ENCODE results near the gene MLXIP. TPM values are rescaled to one million over a fixed set of nuclear protein-coding genes. Genes with fewer than 3 reads are reported as not detected.

MLXIP gene
- total and polyA plus RNA-seq, 2 of the 13 experiments (the other 11 are each of a cell fraction or from before 2014, with no cell fraction given): 5.3 to 6.7 TPM

DNA sequence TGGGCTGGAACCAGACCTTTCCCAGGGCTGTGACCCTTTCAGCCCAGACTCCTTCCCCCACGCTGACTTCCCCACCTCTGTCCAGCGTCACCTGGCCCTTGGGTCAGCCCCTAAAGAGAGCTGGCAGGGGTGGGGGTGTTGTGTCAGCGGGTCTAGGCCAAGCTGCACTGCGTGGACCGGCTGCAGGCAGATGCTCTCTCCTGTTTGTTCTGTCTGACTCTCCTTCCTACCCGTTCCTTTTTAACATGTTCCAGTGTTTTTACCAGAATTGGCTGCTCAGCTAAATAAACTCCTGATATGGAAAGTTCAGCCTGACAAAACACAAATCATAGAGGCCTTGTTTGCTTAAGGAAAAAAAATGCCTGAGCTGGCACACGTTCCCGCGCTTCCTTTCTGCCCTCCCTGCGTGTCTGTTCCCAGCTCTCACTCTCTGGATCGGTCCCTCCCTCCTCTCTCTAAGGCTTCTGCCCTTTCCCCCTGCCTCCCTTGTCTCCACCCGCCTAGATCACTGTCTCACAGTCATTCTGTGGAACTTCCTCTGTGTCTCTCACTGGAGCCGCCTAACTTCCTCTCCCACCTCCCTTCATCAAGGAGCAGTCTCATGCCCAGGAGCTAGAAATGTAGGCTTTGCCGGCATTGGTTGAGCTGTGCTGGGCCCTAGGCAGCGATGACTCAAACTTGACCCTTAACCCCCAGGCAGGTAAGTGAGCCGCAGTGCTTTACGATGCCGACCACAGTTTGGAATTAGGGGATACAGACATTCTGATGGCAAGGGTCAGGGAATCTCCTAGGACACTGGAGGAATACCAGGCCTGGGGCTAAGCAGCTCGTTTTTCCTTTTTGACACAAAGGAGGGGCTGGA is 15.5 kb upstream of the MLXIP start (continued):
- TF ChIP-seq, protein P1, sequence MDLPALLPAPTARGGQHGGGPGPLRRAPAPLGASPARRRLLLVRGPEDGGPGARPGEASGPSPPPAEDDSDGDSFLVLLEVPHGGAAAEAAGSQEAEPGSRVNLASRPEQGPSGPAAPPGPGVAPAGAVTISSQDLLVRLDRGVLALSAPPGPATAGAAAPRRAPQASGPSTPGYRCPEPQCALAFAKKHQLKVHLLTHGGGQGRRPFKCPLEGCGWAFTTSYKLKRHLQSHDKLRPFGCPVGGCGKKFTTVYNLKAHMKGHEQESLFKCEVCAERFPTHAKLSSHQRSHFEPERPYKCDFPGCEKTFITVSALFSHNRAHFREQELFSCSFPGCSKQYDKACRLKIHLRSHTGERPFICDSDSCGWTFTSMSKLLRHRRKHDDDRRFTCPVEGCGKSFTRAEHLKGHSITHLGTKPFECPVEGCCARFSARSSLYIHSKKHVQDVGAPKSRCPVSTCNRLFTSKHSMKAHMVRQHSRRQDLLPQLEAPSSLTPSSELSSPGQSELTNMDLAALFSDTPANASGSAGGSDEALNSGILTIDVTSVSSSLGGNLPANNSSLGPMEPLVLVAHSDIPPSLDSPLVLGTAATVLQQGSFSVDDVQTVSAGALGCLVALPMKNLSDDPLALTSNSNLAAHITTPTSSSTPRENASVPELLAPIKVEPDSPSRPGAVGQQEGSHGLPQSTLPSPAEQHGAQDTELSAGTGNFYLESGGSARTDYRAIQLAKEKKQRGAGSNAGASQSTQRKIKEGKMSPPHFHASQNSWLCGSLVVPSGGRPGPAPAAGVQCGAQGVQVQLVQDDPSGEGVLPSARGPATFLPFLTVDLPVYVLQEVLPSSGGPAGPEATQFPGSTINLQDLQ (CRISPR knock-in tag; IDR thresholded peaks at IDR 0.05): no peak
- TF ChIP-seq, protein P2, sequence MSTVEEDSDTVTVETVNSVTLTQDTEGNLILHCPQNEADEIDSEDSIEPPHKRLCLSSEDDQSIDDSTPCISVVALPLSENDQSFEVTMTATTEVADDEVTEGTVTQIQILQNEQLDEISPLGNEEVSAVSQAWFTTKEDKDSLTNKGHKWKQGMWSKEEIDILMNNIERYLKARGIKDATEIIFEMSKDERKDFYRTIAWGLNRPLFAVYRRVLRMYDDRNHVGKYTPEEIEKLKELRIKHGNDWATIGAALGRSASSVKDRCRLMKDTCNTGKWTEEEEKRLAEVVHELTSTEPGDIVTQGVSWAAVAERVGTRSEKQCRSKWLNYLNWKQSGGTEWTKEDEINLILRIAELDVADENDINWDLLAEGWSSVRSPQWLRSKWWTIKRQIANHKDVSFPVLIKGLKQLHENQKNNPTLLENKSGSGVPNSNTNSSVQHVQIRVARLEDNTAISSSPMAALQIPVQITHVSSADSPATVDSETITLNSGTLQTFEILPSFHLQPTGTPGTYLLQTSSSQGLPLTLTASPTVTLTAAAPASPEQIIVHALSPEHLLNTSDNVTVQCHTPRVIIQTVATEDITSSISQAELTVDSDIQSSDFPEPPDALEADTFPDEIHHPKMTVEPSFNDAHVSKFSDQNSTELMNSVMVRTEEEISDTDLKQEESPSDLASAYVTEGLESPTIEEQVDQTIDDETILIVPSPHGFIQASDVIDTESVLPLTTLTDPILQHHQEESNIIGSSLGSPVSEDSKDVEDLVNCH (CRISPR knock-in tag; IDR thresholded peaks at IDR 0.05): no peak
- TF ChIP-seq ZNF839 (CRISPR knock-in tag; IDR thresholded peaks at IDR 0.05; ENCODE audit: borderline replicate concordance): no peak
- TF ChIP-seq, protein P3, sequence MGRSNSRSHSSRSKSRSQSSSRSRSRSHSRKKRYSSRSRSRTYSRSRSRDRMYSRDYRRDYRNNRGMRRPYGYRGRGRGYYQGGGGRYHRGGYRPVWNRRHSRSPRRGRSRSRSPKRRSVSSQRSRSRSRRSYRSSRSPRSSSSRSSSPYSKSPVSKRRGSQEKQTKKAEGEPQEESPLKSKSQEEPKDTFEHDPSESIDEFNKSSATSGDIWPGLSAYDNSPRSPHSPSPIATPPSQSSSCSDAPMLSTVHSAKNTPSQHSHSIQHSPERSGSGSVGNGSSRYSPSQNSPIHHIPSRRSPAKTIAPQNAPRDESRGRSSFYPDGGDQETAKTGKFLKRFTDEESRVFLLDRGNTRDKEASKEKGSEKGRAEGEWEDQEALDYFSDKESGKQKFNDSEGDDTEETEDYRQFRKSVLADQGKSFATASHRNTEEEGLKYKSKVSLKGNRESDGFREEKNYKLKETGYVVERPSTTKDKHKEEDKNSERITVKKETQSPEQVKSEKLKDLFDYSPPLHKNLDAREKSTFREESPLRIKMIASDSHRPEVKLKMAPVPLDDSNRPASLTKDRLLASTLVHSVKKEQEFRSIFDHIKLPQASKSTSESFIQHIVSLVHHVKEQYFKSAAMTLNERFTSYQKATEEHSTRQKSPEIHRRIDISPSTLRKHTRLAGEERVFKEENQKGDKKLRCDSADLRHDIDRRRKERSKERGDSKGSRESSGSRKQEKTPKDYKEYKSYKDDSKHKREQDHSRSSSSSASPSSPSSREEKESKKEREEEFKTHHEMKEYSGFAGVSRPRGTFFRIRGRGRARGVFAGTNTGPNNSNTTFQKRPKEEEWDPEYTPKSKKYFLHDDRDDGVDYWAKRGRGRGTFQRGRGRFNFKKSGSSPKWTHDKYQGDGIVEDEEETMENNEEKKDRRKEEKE (IDR thresholded peaks at IDR 0.05): no peak
- TF ChIP-seq ZNF556 (CRISPR knock-in tag; IDR thresholded peaks at IDR 0.05; ENCODE audit: borderline replicate concordance): peak; percentile 19
- peak; percentile 89 for TF ChIP-seq NR2C2 (CRISPR knock-in tag; IDR thresholded peaks at IDR 0.05; ENCODE audit: borderline replicate concordance)
- no peak for TF ChIP-seq ZNF737 (CRISPR knock-in tag; IDR thresholded peaks at IDR 0.05; ENCODE audit: borderline replicate concordance)
- TF ChIP-seq KLF11 (CRISPR knock-in tag; IDR thresholded peaks at IDR 0.05): peak; percentile 36; the same call in 1 of the 2 replicates
- no peak for TF ChIP-seq NFE2L2 (IDR thresholded peaks at IDR 0.05; ENCODE audit: low read length)
- TF ChIP-seq, protein P4, sequence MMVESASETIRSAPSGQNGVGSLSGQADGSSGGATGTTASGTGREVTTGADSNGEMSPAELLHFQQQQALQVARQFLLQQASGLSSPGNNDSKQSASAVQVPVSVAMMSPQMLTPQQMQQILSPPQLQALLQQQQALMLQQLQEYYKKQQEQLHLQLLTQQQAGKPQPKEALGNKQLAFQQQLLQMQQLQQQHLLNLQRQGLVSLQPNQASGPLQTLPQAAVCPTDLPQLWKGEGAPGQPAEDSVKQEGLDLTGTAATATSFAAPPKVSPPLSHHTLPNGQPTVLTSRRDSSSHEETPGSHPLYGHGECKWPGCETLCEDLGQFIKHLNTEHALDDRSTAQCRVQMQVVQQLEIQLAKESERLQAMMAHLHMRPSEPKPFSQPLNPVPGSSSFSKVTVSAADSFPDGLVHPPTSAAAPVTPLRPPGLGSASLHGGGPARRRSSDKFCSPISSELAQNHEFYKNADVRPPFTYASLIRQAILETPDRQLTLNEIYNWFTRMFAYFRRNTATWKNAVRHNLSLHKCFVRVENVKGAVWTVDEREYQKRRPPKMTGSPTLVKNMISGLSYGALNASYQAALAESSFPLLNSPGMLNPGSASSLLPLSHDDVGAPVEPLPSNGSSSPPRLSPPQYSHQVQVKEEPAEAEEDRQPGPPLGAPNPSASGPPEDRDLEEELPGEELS (CRISPR knock-in tag; IDR thresholded peaks at IDR 0.05): no peak; the same call in 1 of the 2 replicates
- TF ChIP-seq EZH2 (conservative IDR thresholded peaks at IDR 0.05; ENCODE audit: low read depth, low read length): no peak
- no peak for TF ChIP-seq FOXO1 (CRISPR knock-in tag; IDR thresholded peaks at IDR 0.05)
- TF ChIP-seq KDM6A (CRISPR knock-in tag; IDR thresholded peaks at IDR 0.05; ENCODE audit: low read depth): no peak
- TF ChIP-seq ZFP82 (CRISPR knock-in tag; IDR thresholded peaks at IDR 0.05; ENCODE audit: borderline replicate concordance): no peak; the same call in 1 of the 2 replicates
- TF ChIP-seq, protein P5, sequence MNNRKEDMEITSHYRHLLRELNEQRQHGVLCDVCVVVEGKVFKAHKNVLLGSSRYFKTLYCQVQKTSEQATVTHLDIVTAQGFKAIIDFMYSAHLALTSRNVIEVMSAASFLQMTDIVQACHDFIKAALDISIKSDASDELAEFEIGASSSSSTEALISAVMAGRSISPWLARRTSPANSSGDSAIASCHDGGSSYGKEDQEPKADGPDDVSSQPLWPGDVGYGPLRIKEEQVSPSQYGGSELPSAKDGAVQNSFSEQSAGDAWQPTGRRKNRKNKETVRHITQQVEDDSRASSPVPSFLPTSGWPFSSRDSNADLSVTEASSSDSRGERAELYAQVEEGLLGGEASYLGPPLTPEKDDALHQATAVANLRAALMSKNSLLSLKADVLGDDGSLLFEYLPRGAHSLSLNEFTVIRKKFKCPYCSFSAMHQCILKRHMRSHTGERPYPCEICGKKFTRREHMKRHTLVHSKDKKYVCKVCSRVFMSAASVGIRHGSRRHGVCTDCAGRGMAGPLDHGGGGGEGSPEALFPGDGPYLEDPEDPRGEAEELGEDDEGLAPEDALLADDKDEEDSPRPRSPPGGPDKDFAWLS (CRISPR knock-in tag; IDR thresholded peaks at IDR 0.05; ENCODE audit: borderline replicate concordance): no peak
- TF ChIP-seq NAIF1 (CRISPR knock-in tag; IDR thresholded peaks at IDR 0.05; ENCODE audit: borderline replicate concordance): no peak
- peak; percentile 44; the same call in 1 of the 2 replicates for TF ChIP-seq PHF8 (CRISPR knock-in tag; IDR thresholded peaks at IDR 0.05)
